Measurements from ENCODE around the gene BEST2.
A peak's percentile ranks its signal among the peaks of the same experiment; 100 is the strongest.

BEST2 gene

GRCh38 chr19:12730064-12730463 lies 21.5 kb upstream of the BEST2 start:
- no peak for DNase-seq (ENCODE audit: low spot score)

GRCh38 chr19:12731337-12731736 lies 20.3 kb upstream of the BEST2 start:
- DNase-seq (ENCODE audit: low spot score) = no peak

GRCh38 chr19:12733369-12734214 lies 18.0 kb upstream of the BEST2 start:
- DNase-seq (ENCODE audit: low spot score) = no peak

GRCh38 chr19:12736995-12737834 lies 14.4 kb upstream of the BEST2 start, which contains the start of gene GET3:
Gene GET3, plus strand, starts transcription at chr19:12737497. Its CDS starts 9 bp downstream, at chr19:12737506.
- DNase-seq (ENCODE audit: low spot score) = peak; percentile 100

- DNase-seq (ENCODE audit: low spot score) = no peak
Measured at GRCh38 chr19:12737835-12738351, 13.7 kb upstream of the BEST2 start.

- no peak for DNase-seq (ENCODE audit: low spot score)
Measured at GRCh38 chr19:12745166-12745897, 6.3 kb upstream of the BEST2 start.

GRCh38 chr19:12748489-12748888 lies 3.1 kb upstream of the BEST2 start:
- DNase-seq (ENCODE audit: low spot score) = no peak

- DNase-seq (ENCODE audit: low spot score) = no peak
Measured at GRCh38 chr19:12749938-12750521, 1.6 kb upstream of the BEST2 start.

- DNase-seq (ENCODE audit: low spot score) = no peak
Measured at GRCh38 chr19:12750851-12751250, 740 bp upstream of the BEST2 start.

- no peak for DNase-seq (ENCODE audit: low spot score)
Measured at GRCh38 chr19:12752056-12752781, 628 bp downstream of the BEST2 start.

GRCh38 chr19:12754465-12755196 lies 3.0 kb downstream of the BEST2 start:
- DNase-seq (ENCODE audit: low spot score) = no peak

- no peak for DNase-seq (ENCODE audit: low spot score)
Measured at GRCh38 chr19:12756150-12756883, 4.7 kb downstream of the BEST2 start.

GRCh38 chr19:12757544-12758274 lies 6.1 kb downstream of the BEST2 start:
- peak; percentile 57 for DNase-seq (ENCODE audit: low spot score)

GRCh38 chr19:12759686-12760085 lies 8.1 kb downstream of the BEST2 start:
- no peak for DNase-seq (ENCODE audit: low spot score)

GRCh38 chr19:12763100-12763499 lies 11.5 kb downstream of the BEST2 start:
- no peak for DNase-seq (ENCODE audit: low spot score)

GRCh38 chr19:12764698-12765097 lies 13.1 kb downstream of the BEST2 start:
- no peak for DNase-seq (ENCODE audit: low spot score)

GRCh38 chr19:12766051-12766521 lies 14.5 kb downstream of the BEST2 start:
- DNase-seq (ENCODE audit: low spot score) = no peak

- no peak for DNase-seq (ENCODE audit: low spot score)
Measured at GRCh38 chr19:12767150-12767549, 15.6 kb downstream of the BEST2 start.

GRCh38 chr19:12767666-12768065 lies 16.1 kb downstream of the BEST2 start:
- no peak for DNase-seq (ENCODE audit: low spot score)
